Measurements from ENCODE around the gene PCYOX1L. TPM values are rescaled to one million over a fixed set of nuclear protein-coding genes. Genes with fewer than 3 reads are reported as not detected.

The PCYOX1L gene
- total RNA-seq, 1 experiment from 2014 or later, result 15.9 TPM

DNA sequence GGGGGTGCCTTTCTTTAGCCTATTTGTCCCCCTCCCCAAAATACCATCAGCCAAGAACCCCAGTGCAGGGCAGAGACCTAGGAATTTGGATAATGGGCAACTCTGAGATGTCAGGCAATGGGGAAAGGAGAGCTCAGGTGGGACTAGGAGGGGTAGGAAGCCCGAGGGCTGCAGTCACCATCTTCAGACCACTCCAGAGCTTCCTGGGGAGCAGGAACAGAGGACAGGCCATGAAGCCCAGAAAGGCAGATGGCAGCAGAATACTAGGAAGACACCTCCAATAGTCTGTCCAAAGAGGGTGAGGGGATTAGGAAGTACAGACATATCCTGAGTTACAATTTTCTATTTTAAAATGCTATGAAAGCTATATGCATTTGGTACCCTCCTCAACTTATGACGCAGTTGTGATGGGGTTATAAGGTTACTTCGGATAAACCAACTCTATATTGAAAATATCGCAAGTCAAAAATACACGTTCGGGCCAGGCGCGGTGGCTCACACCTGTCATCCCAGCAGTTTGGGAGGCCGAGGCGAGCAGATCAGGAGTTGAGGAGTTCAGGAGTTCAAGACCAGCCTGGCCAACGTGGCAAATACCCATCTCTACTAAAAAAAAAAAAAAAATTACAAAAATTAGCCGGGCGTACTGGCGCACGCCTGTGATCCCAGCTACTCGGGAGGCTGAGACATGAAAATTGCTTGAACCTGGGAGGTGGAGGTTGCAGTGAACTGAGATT lies 55.8 kb downstream of the PCYOX1L start:
- intact Hi-C loops (cut with micrococcal nuclease), result no loop called here
- no peaks in the 10 kb centered on the region for H3K9me2 ChIP-seq (ENCODE audit: insufficient read depth)
- ChIA-PET POLR2A (no interaction called here), CTCF (interaction anchor here (1.3 kb wide), 1 partner anchor 26 kb away, joined by 3 read pairs; no protein-coding TSS in a partner anchor), RAD21 (ENCODE audit: low non-redundant PET in 1 of 2, low total read pairs in 2 of 2, uncharacterized antibody in 2 of 2, unreplicated experiment in 2 of 2) (no interaction called here)
- H3K9me3 ChIP-seq (ENCODE audit: control insufficient read depth in 1 of 2, insufficient read depth in 1 of 2, low read depth in 1 of 2, low read length in 2 of 2), result no peaks in the 10 kb centered on the region
- no peak overlapping the region for H3K4me3 ChIP-seq (replicated peaks in 1 of 2; ENCODE audit: low read depth in 1 of 2, low read length in 2 of 2)
- H4K20me1 ChIP-seq (ENCODE audit: insufficient read depth), result no peaks in the 10 kb centered on the region
- ATAC-seq (no peak), DNase-seq (ENCODE audit: low read depth, low spot score) (no peak)
- TF ChIP-seq, protein P1, sequence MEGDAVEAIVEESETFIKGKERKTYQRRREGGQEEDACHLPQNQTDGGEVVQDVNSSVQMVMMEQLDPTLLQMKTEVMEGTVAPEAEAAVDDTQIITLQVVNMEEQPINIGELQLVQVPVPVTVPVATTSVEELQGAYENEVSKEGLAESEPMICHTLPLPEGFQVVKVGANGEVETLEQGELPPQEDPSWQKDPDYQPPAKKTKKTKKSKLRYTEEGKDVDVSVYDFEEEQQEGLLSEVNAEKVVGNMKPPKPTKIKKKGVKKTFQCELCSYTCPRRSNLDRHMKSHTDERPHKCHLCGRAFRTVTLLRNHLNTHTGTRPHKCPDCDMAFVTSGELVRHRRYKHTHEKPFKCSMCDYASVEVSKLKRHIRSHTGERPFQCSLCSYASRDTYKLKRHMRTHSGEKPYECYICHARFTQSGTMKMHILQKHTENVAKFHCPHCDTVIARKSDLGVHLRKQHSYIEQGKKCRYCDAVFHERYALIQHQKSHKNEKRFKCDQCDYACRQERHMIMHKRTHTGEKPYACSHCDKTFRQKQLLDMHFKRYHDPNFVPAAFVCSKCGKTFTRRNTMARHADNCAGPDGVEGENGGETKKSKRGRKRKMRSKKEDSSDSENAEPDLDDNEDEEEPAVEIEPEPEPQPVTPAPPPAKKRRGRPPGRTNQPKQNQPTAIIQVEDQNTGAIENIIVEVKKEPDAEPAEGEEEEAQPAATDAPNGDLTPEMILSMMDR (IDR thresholded peaks at IDR 0.05 in 2 of 3, conservative IDR thresholded peaks at IDR 0.05 in 1 of 3; ENCODE audit: borderline replicate concordance in 1 of 3, insufficient read depth in 1 of 3, low read depth in 2 of 3, low read length in 2 of 3), result no peak
- no peak for TF ChIP-seq SRF (IDR thresholded peaks at IDR 0.05; ENCODE audit: low read depth)
- no peak for TF ChIP-seq ZFX (IDR thresholded peaks at IDR 0.05)
- TF ChIP-seq, protein P2, sequence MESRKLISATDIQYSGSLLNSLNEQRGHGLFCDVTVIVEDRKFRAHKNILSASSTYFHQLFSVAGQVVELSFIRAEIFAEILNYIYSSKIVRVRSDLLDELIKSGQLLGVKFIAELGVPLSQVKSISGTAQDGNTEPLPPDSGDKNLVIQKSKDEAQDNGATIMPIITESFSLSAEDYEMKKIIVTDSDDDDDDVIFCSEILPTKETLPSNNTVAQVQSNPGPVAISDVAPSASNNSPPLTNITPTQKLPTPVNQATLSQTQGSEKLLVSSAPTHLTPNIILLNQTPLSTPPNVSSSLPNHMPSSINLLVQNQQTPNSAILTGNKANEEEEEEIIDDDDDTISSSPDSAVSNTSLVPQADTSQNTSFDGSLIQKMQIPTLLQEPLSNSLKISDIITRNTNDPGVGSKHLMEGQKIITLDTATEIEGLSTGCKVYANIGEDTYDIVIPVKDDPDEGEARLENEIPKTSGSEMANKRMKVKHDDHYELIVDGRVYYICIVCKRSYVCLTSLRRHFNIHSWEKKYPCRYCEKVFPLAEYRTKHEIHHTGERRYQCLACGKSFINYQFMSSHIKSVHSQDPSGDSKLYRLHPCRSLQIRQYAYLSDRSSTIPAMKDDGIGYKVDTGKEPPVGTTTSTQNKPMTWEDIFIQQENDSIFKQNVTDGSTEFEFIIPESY (IDR thresholded peaks at IDR 0.05; ENCODE audit: extremely low read depth, insufficient replicate concordance, low read length), result no peak
- no peak for TF ChIP-seq EZH2 (IDR thresholded peaks at IDR 0.05)
- TF ChIP-seq EZH2phosphoT487 (IDR thresholded peaks at IDR 0.05; ENCODE audit: borderline replicate concordance), result no peak
- TF ChIP-seq RAD21 (IDR thresholded peaks at IDR 0.05; ENCODE audit: low read depth), result no peak
- no peak for TF ChIP-seq JUND (IDR thresholded peaks at IDR 0.05)
- H3K9ac ChIP-seq (ENCODE audit: low read length), result no peak overlapping the region
- no peak overlapping the region for H3K27ac ChIP-seq (ENCODE audit: low read depth, low read length)
- no peaks in the 10 kb centered on the region for H3K4me1 ChIP-seq (ENCODE audit: control insufficient read depth in 1 of 2, insufficient read depth in 2 of 2, low read length in 2 of 2)
- H3K36me3 ChIP-seq (ENCODE audit: control insufficient read depth in 1 of 2, insufficient read depth in 2 of 2, low read length in 2 of 2), result no peaks in the 10 kb centered on the region
- H2AFZ ChIP-seq (ENCODE audit: low read depth, low read length, poor library complexity, severe bottlenecking), result no peak overlapping the region
- no peaks in the 10 kb centered on the region for H3K79me2 ChIP-seq (ENCODE audit: insufficient read depth, low read length)
- no peak overlapping the region for H3K4me2 ChIP-seq (ENCODE audit: low read length)
- no TSS peak for BruUV-seq (replicated peaks)
- no peaks in the 10 kb centered on the region for H3K27me3 ChIP-seq (ENCODE audit: insufficient read depth, low read length)
